ENCODE data around the gene C5orf58.
"Not testable (repeated sequence)": the region's sequence is repeated elsewhere in the genome, so short reads cannot be mapped to it uniquely, and the experiment has no call there.

C5orf58 gene

DNA sequence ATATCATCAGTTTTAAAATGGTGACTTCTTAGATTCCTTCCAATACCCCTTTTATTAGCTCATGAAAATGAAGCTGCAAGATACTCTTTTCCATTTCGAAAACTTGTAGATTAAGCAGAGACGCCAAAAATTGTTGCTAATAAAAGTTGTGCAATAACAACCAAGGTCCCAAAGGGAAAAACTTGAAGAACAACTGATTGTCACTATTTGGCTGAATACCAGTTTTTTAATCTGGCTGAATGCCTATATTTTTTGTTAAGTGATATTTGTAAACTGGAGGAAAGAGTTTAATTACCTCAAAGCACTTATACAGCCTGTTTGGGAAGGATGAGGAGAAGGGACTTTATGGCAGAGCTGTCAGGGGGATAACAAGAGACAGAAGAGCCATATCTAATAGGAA, 14.6 kb downstream of the C5orf58 start:
- Histone ChIP-seq H3K27ac (no peak overlapping the region), H3K36me3 (ENCODE audit: insufficient read depth, low read length) (no peaks in the 10 kb centered on the region), H3K9me3 (ENCODE audit: low read depth, low read length) (no peaks in the 10 kb centered on the region), H3K4me3 (no peak overlapping the region), H3K9ac (ENCODE audit: insufficient read length) (no peak overlapping the region)
- TF ChIP-seq FOXP2 (optimal IDR thresholded peaks at IDR 0.05; ENCODE audit: control extremely low read depth, extremely low read length, insufficient read depth) (no peak), EZH2 (IDR thresholded peaks at IDR 0.05) (no peak), POLR2AphosphoS5 (IDR thresholded peaks at IDR 0.05; ENCODE audit: borderline replicate concordance, low read depth, low read length) (no peak)
- DNase-seq (ENCODE audit: low read depth, low spot score): no peak

DNA sequence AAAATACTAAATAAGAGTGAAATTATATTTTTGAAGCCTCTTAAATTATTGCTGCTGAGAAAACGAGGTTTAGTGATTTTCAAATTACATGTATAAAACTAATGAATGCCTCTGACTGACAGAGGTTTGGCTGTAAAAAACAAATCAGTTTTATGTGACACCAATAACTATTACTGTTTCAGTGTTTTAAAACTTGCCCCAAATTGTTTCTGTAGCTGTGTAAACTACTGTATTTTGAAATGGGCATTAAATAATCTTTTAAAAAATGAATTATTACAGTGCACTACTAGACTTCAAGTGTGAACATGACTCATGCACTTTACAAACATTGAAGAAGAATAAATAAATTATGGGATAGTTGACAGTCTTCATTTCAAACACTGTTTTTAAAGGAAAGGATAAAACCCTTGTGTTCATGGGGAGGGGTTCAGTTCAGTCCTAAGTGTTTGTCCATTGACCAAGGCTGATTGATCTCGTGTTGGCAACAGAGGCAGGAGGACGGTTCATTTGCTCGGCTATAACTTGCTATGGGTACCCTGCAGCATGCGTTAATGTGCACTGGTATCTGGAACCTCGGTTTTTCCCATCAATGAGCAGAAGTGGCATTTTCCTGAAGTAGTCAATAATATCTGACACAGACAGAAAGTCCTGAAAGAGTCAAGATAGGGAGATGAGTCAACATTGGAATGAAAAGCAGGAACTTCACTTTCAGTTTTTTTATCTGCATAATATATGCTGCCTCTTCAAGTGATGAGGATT, 15.6 kb downstream of the C5orf58 start:
- TF ChIP-seq FOXP2 (optimal IDR thresholded peaks at IDR 0.05; ENCODE audit: control extremely low read depth, extremely low read length, insufficient read depth) (no peak), POLR2AphosphoS5 (IDR thresholded peaks at IDR 0.05; ENCODE audit: borderline replicate concordance, low read depth, low read length) (no peak), EZH2 (IDR thresholded peaks at IDR 0.05) (no peak)
- no peak for DNase-seq (ENCODE audit: low read depth, low spot score)
- H3K4me3 ChIP-seq: no peak overlapping the region
- no peaks in the 10 kb centered on the region for H3K9me3 ChIP-seq (ENCODE audit: low read depth, low read length)
- no peak overlapping the region for H3K27ac ChIP-seq
- H3K9ac ChIP-seq (ENCODE audit: insufficient read length): no peak overlapping the region
- H3K36me3 ChIP-seq (ENCODE audit: insufficient read depth, low read length): no peaks in the 10 kb centered on the region

DNA sequence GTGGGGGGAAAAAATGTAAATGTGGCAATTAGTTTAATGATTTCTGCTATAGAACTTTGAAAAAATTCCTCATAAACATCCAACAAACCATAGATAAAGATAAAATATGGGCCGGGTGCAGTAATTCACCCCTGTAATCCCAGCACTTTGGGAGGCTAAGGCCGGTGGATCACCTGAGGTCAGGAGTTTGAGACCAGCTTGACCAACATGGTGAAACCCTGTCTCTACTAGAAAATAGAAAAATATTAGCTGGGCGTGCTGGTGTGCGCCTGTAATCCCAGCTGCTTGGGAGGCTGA, 16.1 kb downstream of the C5orf58 start:
- not testable (repeated sequence) for H3K9me3 ChIP-seq (ENCODE audit: low read depth, low read length); H3K9ac ChIP-seq (ENCODE audit: insufficient read length); H3K36me3 ChIP-seq (ENCODE audit: insufficient read depth, low read length); H3K27ac ChIP-seq; H3K4me3 ChIP-seq; DNase-seq (ENCODE audit: low read depth, low spot score)

DNA sequence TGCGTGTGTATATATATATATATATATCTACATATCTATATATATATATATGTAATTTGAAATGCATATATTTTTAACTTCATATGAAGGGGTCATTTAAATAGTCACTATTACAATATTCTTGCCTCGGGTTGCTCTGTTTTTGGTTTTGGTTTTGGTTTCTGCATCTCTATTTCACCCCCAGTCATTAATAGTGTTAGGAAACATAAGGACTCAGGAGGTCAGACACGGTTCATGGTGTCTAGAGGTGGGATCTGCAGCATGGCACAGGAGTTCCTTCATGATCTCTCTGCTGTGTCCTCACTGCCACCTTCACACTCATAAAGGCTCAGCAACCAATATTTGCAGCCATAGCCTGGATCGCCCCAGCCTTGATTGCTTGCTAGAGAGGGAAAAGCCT, 16.6 kb downstream of the C5orf58 start:
- no peaks in the 10 kb centered on the region for H3K9me3 ChIP-seq (ENCODE audit: low read depth, low read length)
- H3K4me3 ChIP-seq: no peak overlapping the region
- no peak overlapping the region for H3K27ac ChIP-seq
- H3K9ac ChIP-seq (ENCODE audit: insufficient read length): no peak overlapping the region
- H3K36me3 ChIP-seq (ENCODE audit: insufficient read depth, low read length): no peaks in the 10 kb centered on the region
- TF ChIP-seq FOXP2 (optimal IDR thresholded peaks at IDR 0.05; ENCODE audit: control extremely low read depth, extremely low read length, insufficient read depth) (no peak), EZH2 (IDR thresholded peaks at IDR 0.05) (no peak), POLR2AphosphoS5 (IDR thresholded peaks at IDR 0.05; ENCODE audit: borderline replicate concordance, low read depth, low read length) (no peak)
- no peak for DNase-seq (ENCODE audit: low read depth, low spot score)

DNA sequence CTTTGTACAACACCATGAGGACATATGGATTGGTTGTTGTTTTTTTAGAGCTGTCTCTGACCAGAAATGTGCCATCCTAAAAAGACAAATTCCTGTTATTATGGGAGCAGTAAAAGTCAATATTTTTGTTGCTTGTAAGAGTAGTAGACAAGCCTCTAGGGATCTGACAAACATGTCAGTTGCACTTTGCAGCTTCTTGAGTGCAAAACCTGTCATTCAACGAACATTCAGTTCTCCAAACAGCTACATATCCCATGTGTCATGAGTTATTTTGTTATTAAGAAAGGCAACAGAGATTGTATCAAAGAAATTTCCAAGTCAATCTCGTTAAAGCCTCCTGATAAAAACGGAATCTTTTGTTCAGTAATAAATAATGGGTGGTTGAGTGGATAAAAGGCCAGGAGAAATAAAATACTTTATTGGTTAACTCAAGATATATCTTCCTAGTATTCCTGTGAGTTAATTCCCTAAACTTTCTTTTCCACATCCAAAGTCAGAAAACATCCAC, 18.1 kb downstream of the C5orf58 start:
- no peaks in the 10 kb centered on the region for H3K9me3 ChIP-seq (ENCODE audit: low read depth, low read length)
- H3K4me3 ChIP-seq: no peak overlapping the region
- no peak for TF ChIP-seq FOXP2 (optimal IDR thresholded peaks at IDR 0.05; ENCODE audit: control extremely low read depth, extremely low read length, insufficient read depth)
- TF ChIP-seq POLR2AphosphoS5 (IDR thresholded peaks at IDR 0.05; ENCODE audit: borderline replicate concordance, low read depth, low read length): no peak
- TF ChIP-seq EZH2 (IDR thresholded peaks at IDR 0.05): no peak
- no peaks in the 10 kb centered on the region for H3K36me3 ChIP-seq (ENCODE audit: insufficient read depth, low read length)
- H3K9ac ChIP-seq (ENCODE audit: insufficient read length): no peak overlapping the region
- DNase-seq (ENCODE audit: low read depth, low spot score): no peak
- H3K27ac ChIP-seq: no peak overlapping the region

DNA sequence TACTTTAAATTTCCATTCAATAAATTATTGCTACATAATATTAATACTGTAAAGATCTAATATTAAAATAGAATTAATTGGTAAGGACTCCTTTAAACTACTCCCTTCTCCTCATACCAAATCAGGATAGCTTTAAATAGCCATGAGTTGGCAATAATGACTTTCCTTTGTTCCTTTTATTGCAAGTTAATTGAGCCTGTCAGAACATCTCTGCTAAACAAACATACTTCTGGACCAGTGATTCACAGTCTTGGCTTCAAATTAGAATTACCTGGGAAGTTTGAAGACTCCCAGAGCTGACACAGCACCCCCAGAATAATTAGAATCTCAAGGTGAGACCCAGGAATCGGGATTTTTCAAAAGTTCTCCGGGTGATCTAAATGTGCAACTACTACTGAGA, 18.7 kb downstream of the C5orf58 start:
- no peak for TF ChIP-seq EZH2 (IDR thresholded peaks at IDR 0.05)
- TF ChIP-seq POLR2AphosphoS5 (IDR thresholded peaks at IDR 0.05; ENCODE audit: borderline replicate concordance, low read depth, low read length): no peak
- no peak for TF ChIP-seq FOXP2 (optimal IDR thresholded peaks at IDR 0.05; ENCODE audit: control extremely low read depth, extremely low read length, insufficient read depth)
- Histone ChIP-seq H3K9me3 (ENCODE audit: low read depth, low read length) (no peaks in the 10 kb centered on the region), H3K4me3 (no peak overlapping the region), H3K36me3 (ENCODE audit: insufficient read depth, low read length) (no peaks in the 10 kb centered on the region), H3K27ac (no peak overlapping the region), H3K9ac (ENCODE audit: insufficient read length) (no peak overlapping the region)
- no peak for DNase-seq (ENCODE audit: low read depth, low spot score)

DNA sequence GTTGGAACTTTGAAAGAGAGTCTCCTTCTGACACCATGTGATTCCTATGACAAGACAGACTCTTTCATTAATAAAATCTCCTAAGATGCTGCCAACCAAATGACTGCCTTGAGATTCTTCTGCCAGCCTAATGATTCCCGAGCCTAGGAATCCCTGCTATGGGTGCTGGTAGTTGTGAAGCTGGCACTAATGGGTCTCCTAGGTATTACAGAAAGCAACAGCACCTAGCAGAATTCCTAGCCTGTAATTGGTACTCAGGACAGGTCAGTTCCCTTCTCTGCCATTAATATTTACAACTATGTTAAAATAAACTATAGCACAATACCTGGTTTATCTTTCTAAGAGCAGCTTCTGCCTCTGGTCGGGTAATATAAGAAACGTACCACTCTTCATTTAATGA, 19.3 kb downstream of the C5orf58 start:
- DNase-seq (ENCODE audit: low read depth, low spot score): no peak
- no peak overlapping the region for H3K4me3 ChIP-seq
- no peak overlapping the region for H3K9ac ChIP-seq (ENCODE audit: insufficient read length)
- H3K9me3 ChIP-seq (ENCODE audit: low read depth, low read length): no peaks in the 10 kb centered on the region
- H3K27ac ChIP-seq: no peak overlapping the region
- no peaks in the 10 kb centered on the region for H3K36me3 ChIP-seq (ENCODE audit: insufficient read depth, low read length)
- TF ChIP-seq POLR2AphosphoS5 (IDR thresholded peaks at IDR 0.05; ENCODE audit: borderline replicate concordance, low read depth, low read length) (no peak), FOXP2 (optimal IDR thresholded peaks at IDR 0.05; ENCODE audit: control extremely low read depth, extremely low read length, insufficient read depth) (no peak), EZH2 (IDR thresholded peaks at IDR 0.05) (no peak)

DNA sequence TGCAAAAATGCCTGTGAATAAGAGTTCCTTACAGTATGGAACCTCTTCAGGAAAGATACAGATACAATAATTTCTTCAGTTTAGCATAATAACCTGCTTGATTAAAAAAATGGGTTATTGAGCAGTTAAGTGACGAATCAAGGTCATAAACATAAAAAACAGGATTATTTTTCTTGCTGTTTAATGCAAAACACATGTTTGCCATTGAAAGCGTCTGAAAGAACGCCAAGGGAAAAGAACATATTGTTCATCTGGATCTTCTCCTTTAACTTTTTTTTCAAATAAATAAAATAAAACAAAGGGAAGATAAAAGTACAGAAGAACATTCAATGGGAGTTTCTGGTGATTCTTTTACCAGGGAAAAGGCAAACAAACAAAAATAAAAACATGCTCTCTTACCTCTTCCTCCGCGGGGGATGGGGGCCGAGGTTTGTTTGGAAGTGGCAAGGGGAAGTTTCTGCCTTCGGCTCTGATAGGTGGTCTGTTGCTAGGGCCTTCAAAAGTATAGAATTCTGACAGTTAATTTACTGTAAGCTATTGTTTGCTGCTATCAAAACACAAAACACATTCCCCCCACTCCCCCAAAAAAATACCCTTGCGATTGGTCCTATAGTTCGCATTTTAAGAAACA, 20.1 kb downstream of the C5orf58 start:
- no peak for DNase-seq (ENCODE audit: low read depth, low spot score)
- Histone ChIP-seq H3K9ac (ENCODE audit: insufficient read length) (no peak overlapping the region), H3K27ac (no peak overlapping the region), H3K4me3 (no peak overlapping the region), H3K36me3 (ENCODE audit: insufficient read depth, low read length) (no peaks in the 10 kb centered on the region), H3K9me3 (ENCODE audit: low read depth, low read length) (no peaks in the 10 kb centered on the region)
- no peak for TF ChIP-seq POLR2AphosphoS5 (IDR thresholded peaks at IDR 0.05; ENCODE audit: borderline replicate concordance, low read depth, low read length)
- TF ChIP-seq FOXP2 (optimal IDR thresholded peaks at IDR 0.05; ENCODE audit: control extremely low read depth, extremely low read length, insufficient read depth): no peak
- no peak for TF ChIP-seq EZH2 (IDR thresholded peaks at IDR 0.05)

DNA sequence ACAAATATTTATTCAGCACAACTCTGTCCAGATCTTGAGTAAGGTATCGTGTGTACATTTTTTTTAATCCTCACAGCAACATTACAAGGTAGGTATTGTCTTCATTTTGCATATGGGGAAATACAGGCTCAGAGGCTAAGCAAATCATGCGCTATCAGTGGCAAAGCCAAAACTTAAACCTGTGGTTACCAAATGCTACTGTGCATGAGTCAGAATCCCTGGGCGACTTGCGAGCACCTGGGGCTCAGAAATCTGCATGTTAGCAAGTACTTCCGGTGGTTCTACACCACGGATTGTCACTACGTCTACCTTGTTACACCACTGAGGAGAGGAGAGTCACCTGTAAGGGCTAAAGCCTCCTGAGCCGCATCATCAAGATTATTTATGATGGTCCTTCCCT, 21.3 kb downstream of the C5orf58 start:
- no peak overlapping the region for H3K27ac ChIP-seq
- DNase-seq (ENCODE audit: low read depth, low spot score): no peak
- no peaks in the 10 kb centered on the region for H3K36me3 ChIP-seq (ENCODE audit: insufficient read depth, low read length)
- no peaks in the 10 kb centered on the region for H3K9me3 ChIP-seq (ENCODE audit: low read depth, low read length)
- no peak for TF ChIP-seq FOXP2 (optimal IDR thresholded peaks at IDR 0.05; ENCODE audit: control extremely low read depth, extremely low read length, insufficient read depth)
- TF ChIP-seq EZH2 (IDR thresholded peaks at IDR 0.05): no peak
- TF ChIP-seq POLR2AphosphoS5 (IDR thresholded peaks at IDR 0.05; ENCODE audit: borderline replicate concordance, low read depth, low read length): no peak
- H3K9ac ChIP-seq (ENCODE audit: insufficient read length): no peak overlapping the region
- no peak overlapping the region for H3K4me3 ChIP-seq

All from SK-N-MC (cell line).